Urinary bladder (tissue), 4 donors: ENCODE results near the gene EGFL7. TPM values are rescaled to one million over a fixed set of nuclear protein-coding genes. Genes with fewer than 3 reads are reported as not detected.
"Not testable (repeated sequence)": the region's sequence is repeated elsewhere in the genome, so short reads cannot be mapped to it uniquely, and the experiment has no call there.

Experiments used
- DNase-seq: peaks from one replicate; pipeline ENCODE4 v3.0.0-alpha.2; 2015; ENCODE audit errors: extremely low spot score
- H3K27ac ChIP-seq: one replicate; pipeline ENCODE4 v1.5.1; 2013; ENCODE audit warnings: low read depth, mild to moderate bottlenecking, moderate library complexity
- H3K36me3 ChIP-seq: one replicate; pipeline ENCODE4 v1.6.1; 2013; ENCODE audit warnings: mild to moderate bottlenecking, moderate library complexity; ENCODE audit not compliant: insufficient read depth
- H3K4me1 ChIP-seq: one replicate; pipeline ENCODE4 v1.6.1; 2013; ENCODE audit warnings: mild to moderate bottlenecking, moderate library complexity; ENCODE audit not compliant: insufficient read depth
- H3K4me3 ChIP-seq: one replicate; pipeline ENCODE4 v1.5.1; 2013; ENCODE audit warnings: low read depth, low read length
- WGBS: extraction: QIAGEN DNeasy Blood & Tissue Kit; methylation state at CpG from one replicate; pipeline ENCODE4 v1.1.7; 2013; 5-methylcytosine and 5-hydroxymethylcytosine counted together
- polyA plus RNA-seq: library from polyadenylated mRNA; stranded (reverse); fragments of 200-250 nt; gene quantifications from one replicate; pipeline ENCODE4 v1.2.3, GENCODE V29; 2013
- total RNA-seq: library from RNA; depleted of rRNA; stranded (reverse); fragments of >200 nt; gene quantifications from one replicate; pipeline ENCODE4 v1.2.3, GENCODE V29; 2014
- donor health status: healthy with polysubstance abuse.
- donor health status: healthy.

EGFL7 gene
- total and polyA plus RNA-seq, 2 donors: 43.6 to 138 TPM

DNA sequence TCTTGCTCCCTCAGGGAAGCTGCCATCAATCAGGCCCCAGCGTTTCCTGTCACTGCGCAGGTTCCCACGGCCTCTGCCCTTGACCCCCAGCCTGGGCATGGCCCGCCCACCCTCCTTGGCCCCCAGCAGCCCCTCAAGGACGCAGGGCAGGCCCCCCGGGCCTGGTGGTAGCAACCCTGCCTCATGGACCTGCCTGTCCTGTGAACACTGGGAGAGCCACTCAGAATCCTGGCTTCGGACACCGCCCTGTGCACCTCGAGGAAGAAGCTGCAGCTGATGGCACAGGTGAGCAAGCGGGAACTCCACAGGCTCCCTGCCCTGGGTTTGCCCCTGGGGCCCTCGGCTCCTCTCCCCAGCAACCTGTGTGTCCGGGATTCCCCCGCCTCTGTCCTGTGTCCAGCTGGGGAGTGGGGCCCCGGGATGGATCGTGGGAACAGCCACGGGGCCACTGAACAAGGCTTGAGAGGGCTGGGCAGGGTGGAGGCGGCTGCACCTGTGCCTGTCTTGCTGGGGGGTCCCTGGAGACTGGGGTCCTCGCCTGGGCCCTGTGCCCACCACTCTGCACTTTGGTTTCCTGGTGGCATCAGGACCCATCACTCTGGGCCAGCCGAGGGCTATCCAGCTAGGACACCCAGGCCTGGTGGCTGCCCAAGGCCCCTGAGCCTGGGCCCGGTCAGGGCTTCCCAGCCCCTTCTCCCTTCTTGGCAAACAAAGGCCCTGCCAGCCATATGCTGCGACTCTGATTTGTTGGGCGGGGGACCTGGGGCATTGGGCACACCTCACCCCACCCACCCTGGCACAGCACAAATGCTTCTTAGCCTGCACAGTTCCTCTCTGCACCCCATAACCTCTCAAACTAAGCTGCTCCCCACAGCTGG, 33.5 kb upstream of the EGFL7 start:
- Histone ChIP-seq H3K27ac (no peak overlapping the region), H3K36me3 (no peaks in the 10 kb centered on the region), H3K4me1 (no peaks in the 10 kb centered on the region), H3K4me3 (no peak overlapping the region)
- 86% methylated on average over 22 of the region's 22 CpGs for WGBS
- no peak for DNase-seq

DNA sequence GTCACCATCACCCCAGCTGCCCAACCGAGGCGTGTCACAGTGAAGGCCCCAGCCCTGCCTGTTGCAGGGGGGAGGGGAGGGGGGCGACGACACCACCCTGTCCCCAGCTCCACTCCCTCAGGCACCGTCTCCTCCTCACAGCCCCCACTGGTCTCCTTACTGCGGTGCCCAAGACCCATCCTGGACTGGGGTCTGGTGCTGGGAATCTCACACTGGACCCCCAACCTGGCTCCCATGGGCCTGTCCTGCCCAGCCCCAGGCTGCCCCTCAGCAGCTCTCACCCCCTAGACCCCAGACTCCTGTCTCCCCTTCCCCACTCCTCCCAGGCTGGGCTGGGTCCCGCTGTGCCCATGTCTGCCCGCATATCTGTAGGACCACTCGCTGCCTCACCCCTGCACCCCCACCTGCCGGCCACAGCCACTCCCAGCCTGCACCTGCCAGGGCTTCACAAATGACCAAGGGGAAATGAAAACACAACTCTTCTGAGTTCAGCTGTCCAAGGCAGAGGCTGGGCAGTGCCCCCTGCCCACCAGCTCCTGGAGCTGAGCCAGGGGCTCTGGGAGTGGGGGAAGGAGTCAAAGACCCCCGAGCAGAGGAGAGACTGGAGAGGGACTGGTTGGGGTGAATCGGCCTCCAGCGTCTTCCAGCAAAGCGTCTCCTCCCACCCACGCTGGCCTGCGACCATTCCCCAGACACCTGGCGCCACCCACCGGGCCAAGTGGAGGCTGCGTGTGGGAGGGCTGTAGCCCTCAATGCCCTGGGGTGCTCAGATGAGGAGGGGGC, 32.6 kb upstream of the EGFL7 start:
- Histone ChIP-seq H3K36me3 (no peaks in the 10 kb centered on the region), H3K4me3 (no peak overlapping the region), H3K4me1 (no peaks in the 10 kb centered on the region), H3K27ac (no peak overlapping the region)
- DNase-seq: no peak
- 38% methylated on average over 19 of the region's 19 CpGs for WGBS

DNA sequence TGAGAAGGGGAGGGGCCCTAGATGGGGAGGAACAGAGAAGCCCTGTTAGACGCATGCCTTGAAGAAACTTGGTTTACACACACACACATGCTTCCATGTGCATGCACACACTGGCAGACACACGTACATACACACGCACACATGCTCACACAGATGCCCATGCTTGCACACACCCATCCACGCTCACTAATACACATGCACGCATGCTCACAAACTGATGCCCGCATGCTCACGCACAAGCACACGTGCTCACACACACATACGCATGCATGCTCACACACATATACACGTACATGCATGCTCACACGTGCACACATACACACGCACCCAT, 32.1 kb upstream of the EGFL7 start:
- DNase-seq: no peak
- Histone ChIP-seq H3K4me3 (no peak overlapping the region), H3K27ac (no peak overlapping the region), H3K4me1 (no peaks in the 10 kb centered on the region), H3K36me3 (no peaks in the 10 kb centered on the region)
- WGBS: 69% methylated on average over 12 of the region's 12 CpGs

DNA sequence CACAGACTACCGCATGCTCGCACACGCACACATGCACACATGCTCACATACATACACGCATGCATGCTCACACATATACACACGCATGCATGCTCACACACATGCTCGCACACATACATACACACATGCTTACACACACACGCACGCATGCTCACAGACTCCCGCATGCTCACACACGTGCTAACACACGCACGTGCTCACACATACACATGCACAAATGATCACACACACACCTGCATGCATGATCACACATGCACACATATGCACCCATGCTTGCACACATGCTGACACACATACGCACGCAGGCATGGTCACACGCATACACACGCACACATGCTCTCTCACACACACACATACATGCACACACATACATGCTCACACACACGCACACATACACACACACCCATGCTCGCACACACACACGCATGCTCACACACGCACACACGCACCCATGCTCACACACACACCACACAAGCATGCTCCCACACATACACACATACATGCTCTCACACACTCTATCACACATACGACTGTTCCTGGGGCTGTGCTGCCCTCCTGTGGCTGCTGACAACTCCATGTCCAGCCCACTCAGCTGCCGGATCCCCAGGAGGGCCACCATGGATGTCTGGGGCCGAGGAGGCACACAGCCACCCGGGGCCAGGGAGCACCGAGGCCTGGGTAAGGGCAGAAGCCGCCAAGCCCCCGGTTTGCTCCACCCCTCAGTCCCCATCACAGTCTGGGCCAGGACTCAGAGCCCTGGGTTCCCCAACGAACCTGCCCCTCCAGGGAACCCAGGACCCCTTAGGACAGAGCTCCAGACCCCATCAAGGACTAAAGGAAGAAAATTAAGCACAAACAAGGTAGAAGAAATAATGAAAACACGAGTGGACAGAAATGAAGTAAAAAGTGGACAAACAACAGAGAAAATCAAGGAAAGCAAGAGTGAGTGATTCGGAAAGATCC, 31.4 kb upstream of the EGFL7 start:
- Histone ChIP-seq H3K36me3 (no peaks in the 10 kb centered on the region), H3K4me1 (no peaks in the 10 kb centered on the region), H3K27ac (no peak overlapping the region), H3K4me3 (no peak overlapping the region)
- WGBS: 58% methylated on average over 31 of the region's 31 CpGs
- peak; percentile 40 for DNase-seq

DNA sequence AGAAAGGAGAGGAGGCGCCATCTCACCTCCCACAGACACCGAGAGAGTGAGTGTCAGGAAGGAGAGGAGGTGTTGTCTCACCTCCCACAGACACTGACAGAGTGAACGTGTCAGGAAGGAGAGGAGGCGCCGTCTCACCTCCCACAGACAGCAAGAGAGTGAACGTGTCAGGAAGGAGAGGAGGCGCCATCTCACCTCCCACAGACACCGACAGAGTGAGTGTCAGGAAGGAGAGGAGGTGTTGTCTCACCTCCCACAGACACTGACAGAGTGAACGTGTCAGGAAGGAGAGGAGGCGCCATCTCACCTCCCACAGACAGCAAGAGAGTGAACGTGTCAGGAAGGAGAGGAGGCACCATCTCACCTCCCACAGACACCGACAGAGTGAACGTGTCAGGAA, 30.6 kb upstream of the EGFL7 start:
- not testable (repeated sequence) for H3K4me1 ChIP-seq, H3K27ac ChIP-seq, H3K36me3 ChIP-seq, H3K4me3 ChIP-seq, DNase-seq
- WGBS: 63% methylated on average over 11 of the region's 13 CpGs

DNA sequence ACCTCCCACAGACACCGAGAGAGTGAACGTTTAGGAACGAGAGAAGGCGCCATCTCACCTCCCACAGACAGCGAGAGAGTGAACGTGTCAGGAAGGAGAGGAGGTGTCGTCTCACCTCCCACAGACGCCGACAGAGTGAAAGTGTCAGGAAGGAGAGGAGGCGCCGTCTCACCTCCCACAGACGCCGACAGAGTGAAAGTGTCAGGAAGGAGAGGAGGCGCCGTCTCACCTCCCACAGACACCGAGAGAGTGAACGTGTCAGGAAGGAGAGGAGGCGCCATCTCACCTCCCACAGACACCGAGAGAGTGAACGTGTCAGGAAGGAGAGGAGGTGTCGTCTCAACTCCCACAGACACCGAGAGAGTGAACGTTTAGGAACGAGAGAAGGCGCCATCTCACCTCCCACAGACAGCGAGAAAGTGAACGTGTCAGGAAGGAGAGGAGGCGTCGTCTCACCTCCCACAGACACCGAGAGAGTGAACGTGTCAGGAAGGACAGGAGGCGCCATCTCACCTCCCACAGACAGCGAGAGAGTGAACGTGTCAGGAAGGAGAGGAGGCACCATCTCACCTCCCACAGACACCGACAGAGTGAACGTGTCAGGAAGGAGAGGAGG, 30.1 kb upstream of the EGFL7 start:
- WGBS: 80% methylated on average over 36 of the region's 36 CpGs
- not testable (repeated sequence) for H3K4me1 ChIP-seq, H3K4me3 ChIP-seq, DNase-seq, H3K36me3 ChIP-seq, H3K27ac ChIP-seq

DNA sequence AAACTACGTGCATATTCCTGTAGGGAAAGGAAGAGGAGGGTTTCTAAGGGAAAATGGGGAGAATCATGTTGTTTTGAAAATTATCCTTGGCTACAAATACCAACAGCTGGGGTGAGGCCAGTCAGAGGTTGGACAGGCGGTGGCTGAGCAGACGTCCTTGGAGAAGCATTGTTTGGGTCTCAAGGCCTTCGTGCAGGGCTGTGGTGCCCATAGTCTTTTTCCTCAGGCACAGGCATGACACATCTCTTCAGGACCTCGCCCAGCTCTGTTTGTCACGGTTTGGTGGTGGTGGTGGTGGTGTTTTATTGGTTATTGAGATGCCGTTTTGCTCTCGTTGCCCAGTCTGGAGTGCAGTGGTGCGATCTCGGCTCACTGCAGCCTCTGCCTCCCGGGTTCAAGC, 27.8 kb upstream of the EGFL7 start:
- peaks cover 1% of the 10 kb centered on the region for H3K36me3 ChIP-seq
- no peaks in the 10 kb centered on the region for H3K4me1 ChIP-seq
- WGBS: 72% methylated on average over 11 of the region's 11 CpGs
- H3K4me3 ChIP-seq: no peak overlapping the region
- no peak for DNase-seq
- no peak overlapping the region for H3K27ac ChIP-seq

DNA sequence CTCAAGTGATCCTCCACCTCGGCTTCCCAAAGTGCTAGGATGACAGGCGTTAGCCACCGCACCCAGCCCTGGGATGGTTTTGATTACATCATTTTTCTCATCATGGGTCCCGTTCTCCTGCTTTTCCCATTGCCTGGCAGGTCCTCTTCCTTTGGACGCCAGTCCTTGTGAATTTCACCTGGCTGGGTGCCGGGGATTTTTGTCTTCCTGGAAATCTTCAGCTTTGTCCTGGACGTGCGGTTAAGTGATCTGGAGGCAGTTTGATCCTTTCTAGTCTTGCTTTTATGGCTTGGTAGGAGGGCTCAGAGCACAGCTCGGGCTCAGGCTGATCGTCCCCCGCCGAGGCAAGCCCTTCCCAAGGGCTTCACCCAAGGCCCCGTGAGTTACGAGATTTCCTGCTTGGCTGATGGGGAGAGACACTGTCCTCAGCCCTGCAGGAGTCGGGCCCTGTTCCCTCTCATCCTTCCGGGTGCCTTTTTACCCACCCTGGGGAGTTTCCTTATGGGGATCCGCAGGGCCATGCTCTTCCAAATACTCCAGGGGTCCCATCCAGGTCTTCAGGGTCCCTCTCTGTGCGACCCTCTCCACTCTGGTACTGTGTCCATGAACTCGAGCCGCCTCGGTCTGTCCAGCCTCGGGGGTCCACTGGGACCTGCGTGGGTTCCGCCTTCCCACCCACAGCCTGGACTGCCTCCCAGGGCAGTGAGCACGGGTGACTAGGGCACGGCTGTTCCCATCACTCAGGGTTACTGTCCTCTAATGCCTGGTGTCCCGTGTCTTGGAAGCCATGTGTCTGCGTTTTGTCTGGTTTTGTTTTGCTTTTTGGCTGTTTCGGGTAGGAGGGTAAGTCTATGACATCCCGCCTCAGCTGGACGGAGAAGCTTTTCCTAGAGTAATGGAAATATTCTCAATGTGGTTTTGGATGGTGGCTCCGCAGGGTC, 22.3 kb upstream of the EGFL7 start:
- no peaks in the 10 kb centered on the region for H3K4me1 ChIP-seq
- DNase-seq: no peak
- H3K27ac ChIP-seq: no peak overlapping the region
- no peak overlapping the region for H3K4me3 ChIP-seq
- peaks cover 1% of the 10 kb centered on the region for H3K36me3 ChIP-seq
- WGBS: 49% methylated on average over 32 of the region's 32 CpGs

DNA sequence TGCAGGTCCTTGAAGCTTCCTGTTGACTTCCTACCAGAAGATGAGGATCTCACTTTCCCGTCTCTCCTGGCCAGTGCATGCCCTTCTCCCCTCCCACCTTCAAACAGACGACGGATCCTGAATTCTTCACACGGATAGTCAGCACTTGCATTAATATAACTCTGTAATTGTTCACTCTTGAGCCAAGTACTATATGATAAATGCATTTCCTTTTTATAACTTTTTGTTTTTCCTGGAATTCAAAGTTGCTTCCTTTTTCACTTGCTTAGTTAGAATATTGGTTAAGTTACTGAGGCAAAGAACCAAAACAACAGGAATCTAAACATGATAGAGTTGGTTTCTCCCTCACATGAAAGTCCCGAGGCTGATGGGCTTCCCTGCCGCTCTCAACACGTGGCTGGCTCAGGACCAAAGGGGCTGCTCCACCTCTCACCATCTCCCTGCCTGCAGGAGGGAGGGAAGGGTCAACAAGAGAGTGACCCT, 20.2 kb upstream of the EGFL7 start:
- 62% methylated on average over 7 of the region's 7 CpGs for WGBS
- Histone ChIP-seq H3K4me1 (no peaks in the 10 kb centered on the region), H3K36me3 (no peaks in the 10 kb centered on the region), H3K27ac (no peak overlapping the region), H3K4me3 (no peak overlapping the region)
- no peak for DNase-seq

DNA sequence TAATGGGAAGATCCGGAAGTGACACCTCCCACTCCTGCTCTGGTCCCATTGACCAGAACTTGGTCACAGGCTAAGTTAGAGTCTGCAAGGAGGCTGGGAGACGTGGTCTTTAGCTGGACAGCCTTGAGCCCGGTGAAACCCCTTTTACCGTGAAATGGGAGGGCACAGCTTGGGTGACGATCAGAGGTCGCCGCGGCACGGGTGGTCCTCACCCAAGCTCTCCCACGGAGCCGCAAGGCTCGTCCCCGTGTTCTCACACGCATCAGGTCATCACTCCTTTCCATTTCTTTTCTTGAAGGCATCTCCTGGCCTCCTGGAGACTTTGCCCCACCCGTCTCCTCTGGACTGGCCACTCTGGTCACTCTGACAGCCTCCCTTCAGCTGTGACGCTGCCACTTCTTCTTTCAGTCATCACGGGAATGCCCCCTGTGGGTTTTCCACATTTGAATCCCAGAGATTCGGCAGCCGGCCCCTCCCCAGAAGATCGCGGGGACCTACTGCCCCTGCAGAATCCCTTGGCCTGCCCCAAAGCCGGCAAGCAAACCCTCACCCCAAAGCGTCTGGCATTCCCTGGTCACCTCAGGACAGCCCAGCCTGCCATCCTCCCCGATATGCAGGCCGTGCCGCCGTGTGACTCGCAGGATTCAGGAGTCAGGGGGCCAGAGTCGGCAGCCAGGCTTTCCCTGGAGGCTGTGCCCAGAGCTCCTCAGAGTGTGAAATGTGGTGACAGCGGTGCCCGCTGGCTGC, 18.9 kb upstream of the EGFL7 start:
- H3K4me3 ChIP-seq: no peak overlapping the region
- H3K4me1 ChIP-seq: no peaks in the 10 kb centered on the region
- no peak overlapping the region for H3K27ac ChIP-seq
- WGBS: 59% methylated on average over 31 of the region's 31 CpGs
- DNase-seq: no peak
- no peaks in the 10 kb centered on the region for H3K36me3 ChIP-seq

DNA sequence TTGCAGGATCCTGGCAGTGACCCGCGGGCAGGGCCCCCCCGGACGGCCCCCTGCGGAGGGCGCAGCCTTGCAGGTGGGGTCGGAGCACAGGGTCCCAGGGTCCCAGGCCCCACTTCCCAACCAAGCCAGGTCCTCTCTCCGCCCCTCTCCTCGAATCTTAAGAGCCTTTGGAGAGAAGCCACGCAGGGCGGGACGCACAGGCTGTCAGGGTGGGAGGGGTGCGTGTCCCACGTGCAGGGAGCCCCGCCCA, 18.4 kb upstream of the EGFL7 start:
- H3K27ac ChIP-seq: no peak overlapping the region
- no peak overlapping the region for H3K4me3 ChIP-seq
- WGBS: 8% methylated on average over 15 of the region's 15 CpGs
- DNase-seq: no peak
- no peaks in the 10 kb centered on the region for H3K36me3 ChIP-seq
- H3K4me1 ChIP-seq: no peaks in the 10 kb centered on the region
